H9 (cell line): ENCODE data around the gene CLEC9A. TPM values are rescaled to one million over a fixed set of nuclear protein-coding genes. Genes with fewer than 3 reads are reported as not detected.

Experiments used
- DNase-seq: peaks from one replicate; pipeline ENCODE4 v3.0.0-alpha.2; 2017
- H2AFZ ChIP-seq: one replicate; pipeline ENCODE4 v1.6.1; 2013; ENCODE audit warnings: mild to moderate bottlenecking, low read length, control low read depth, moderate library complexity
- H2AK5ac ChIP-seq: 2 replicates; pipeline ENCODE4 v1.6.1; 2013; ENCODE audit warnings: low read length, control low read depth, mixed read lengths; ENCODE audit not compliant: insufficient read length
- H2BK120ac ChIP-seq: one replicate; pipeline ENCODE4 v1.6.1; 2013; ENCODE audit warnings: low read depth, mild to moderate bottlenecking, low read length, control low read depth, inconsistent platforms; ENCODE audit not compliant: poor library complexity, severe bottlenecking
- H2BK12ac ChIP-seq: 2 replicates; pipeline ENCODE4 v1.6.1; 2013; ENCODE audit warnings: low read length, control low read depth, mixed read lengths, low read depth; ENCODE audit not compliant: insufficient read length
- H2BK15ac ChIP-seq: 2 replicates; pipeline ENCODE4 v1.6.1; 2013; ENCODE audit warnings: low read depth, low read length, control low read depth
- H2BK20ac ChIP-seq: one replicate; pipeline ENCODE4 v1.6.1; 2013; ENCODE audit warnings: low read depth, mild to moderate bottlenecking, low read length, control low read depth, inconsistent platforms; ENCODE audit not compliant: poor library complexity, severe bottlenecking
- H2BK5ac ChIP-seq: 2 replicates; pipeline ENCODE4 v1.6.1; 2013; ENCODE audit warnings: low read length, control low read depth, mixed read lengths; ENCODE audit not compliant: insufficient read length
- H3K14ac ChIP-seq: 2 replicates; pipeline ENCODE4 v1.6.1; 2013; ENCODE audit warnings: low read length, control low read depth; ENCODE audit not compliant: insufficient read depth
- H3K18ac ChIP-seq: 2 replicates; pipeline ENCODE4 v1.6.1; 2013; ENCODE audit warnings: low read depth, mild to moderate bottlenecking, mixed read lengths, low read length, control low read depth; ENCODE audit not compliant: insufficient read length
- H3K23ac ChIP-seq: 2 replicates; pipeline ENCODE4 v1.6.1; 2013; ENCODE audit warnings: low read length, control low read depth, mixed read lengths, low read depth; ENCODE audit not compliant: insufficient read length
- H3K23me2 ChIP-seq: 2 replicates; pipeline ENCODE4 v1.6.1; 2013; ENCODE audit warnings: low read depth, mild to moderate bottlenecking, mixed read lengths, low read length, control low read depth; ENCODE audit not compliant: insufficient read length, poor library complexity, severe bottlenecking
- H3K27ac ChIP-seq: 2 replicates; pipeline ENCODE4 v1.5.1; 2013; ENCODE audit warnings: low read length, control low read depth, mixed read lengths, low read depth; ENCODE audit not compliant: insufficient read length
- H3K27me3 ChIP-seq: 2 replicates; pipeline ENCODE4 v1.6.1; 2013; ENCODE audit warnings: low read length, control low read depth, inconsistent platforms; ENCODE audit not compliant: insufficient read depth
- H3K4ac ChIP-seq: 2 replicates; pipeline ENCODE4 v1.6.1; 2013; ENCODE audit warnings: low read depth, mild to moderate bottlenecking, control low read depth, inconsistent platforms, low read length, moderate library complexity
- H3K4me1 ChIP-seq: 2 replicates; pipeline ENCODE4 v1.6.1; 2013; ENCODE audit warnings: low read length, control low read depth, inconsistent platforms; ENCODE audit not compliant: insufficient read depth
- H3K4me2 ChIP-seq: 2 replicates; pipeline ENCODE4 v1.6.1; 2013; ENCODE audit warnings: low read length, control low read depth, mixed read lengths; ENCODE audit not compliant: insufficient read length, insufficient read depth
- H3K56ac ChIP-seq: 2 replicates; pipeline ENCODE4 v1.6.1; 2013; ENCODE audit warnings: low read depth, mild to moderate bottlenecking, mixed read lengths, low read length, control low read depth; ENCODE audit not compliant: insufficient read length
- H3K79me1 ChIP-seq: 2 replicates; pipeline ENCODE4 v1.6.1; 2013; ENCODE audit warnings: low read depth, mild to moderate bottlenecking, moderate library complexity, low read length, control low read depth, inconsistent platforms; ENCODE audit not compliant: insufficient read depth, poor library complexity, severe bottlenecking
- H3K79me2 ChIP-seq: 2 replicates; pipeline ENCODE4 v1.6.1; 2013; ENCODE audit warnings: low read length, control low read depth, inconsistent platforms; ENCODE audit not compliant: insufficient read depth
- H3K9ac ChIP-seq: 2 replicates; pipeline ENCODE4 v1.6.1; 2013; ENCODE audit warnings: low read length, control low read depth, mixed read lengths; ENCODE audit not compliant: insufficient read length; ENCODE audit errors: extremely low read depth
- H3K9me3 ChIP-seq: one replicate; pipeline ENCODE4 v1.6.1; 2013; ENCODE audit warnings: low read depth, low read length, inconsistent platforms; ENCODE audit not compliant: control insufficient read depth
- H3T11ph ChIP-seq: one replicate; pipeline ENCODE4 v1.6.1; 2013; ENCODE audit warnings: mild to moderate bottlenecking, low read length, control low read depth, inconsistent platforms
- H4K20me1 ChIP-seq: one replicate; pipeline ENCODE4 v1.6.1; 2013; ENCODE audit not compliant: control insufficient read depth, insufficient read length, insufficient read depth
- H4K5ac ChIP-seq: 2 replicates; pipeline ENCODE4 v1.6.1; 2013; ENCODE audit warnings: low read depth, mild to moderate bottlenecking, mixed read lengths, low read length, control low read depth; ENCODE audit not compliant: insufficient read length
- H4K8ac ChIP-seq: replicated peaks from 2 replicates; pipeline ENCODE4 v1.6.1; 2013; ENCODE audit warnings: low read length, control low read depth, mixed read lengths, low read depth; ENCODE audit not compliant: insufficient read length
- H4K91ac ChIP-seq: 2 replicates; pipeline ENCODE4 v1.6.1; 2013; ENCODE audit warnings: low read depth, mild to moderate bottlenecking, moderate library complexity, mixed read lengths, low read length, control low read depth; ENCODE audit not compliant: insufficient read length
- H3K27ac Mint-ChIP-seq, 3 experiments: 2 replicates in 2 of 3; 3 replicates in 1 of 3; pipeline ENCODE4 v1.8.0; 2020 to 2021; ENCODE audit warnings: mixed read lengths in 3 of 3, mild to moderate bottlenecking in 1 of 3, moderate library complexity in 1 of 3
- H3K27me3 Mint-ChIP-seq: 2 replicates; pipeline ENCODE4 v1.8.0; 2021; ENCODE audit warnings: low read depth, mild to moderate bottlenecking, moderate library complexity, mixed read lengths
- H3K36me3 Mint-ChIP-seq, 3 experiments: 2 replicates in 2 of 3; 3 replicates in 1 of 3; pipeline ENCODE4 v1.8.0; 2020 to 2021; ENCODE audit warnings: low read depth in 3 of 3, mixed read lengths in 3 of 3; ENCODE audit not compliant: insufficient read depth in 1 of 3
- H3K4me1 Mint-ChIP-seq, 2 experiments: 2 replicates each; pipeline ENCODE4 v1.8.0; 2020; ENCODE audit warnings: mixed read lengths in 2 of 2
- H3K4me3 Mint-ChIP-seq, 2 experiments: 2 replicates in 1 of 2; 3 replicates in 1 of 2; pipeline ENCODE4 v1.8.0; 2020 to 2021; ENCODE audit warnings: mild to moderate bottlenecking in 2 of 2, mixed read lengths in 2 of 2, moderate library complexity in 1 of 2
- H3K9me3 Mint-ChIP-seq, 2 experiments: 2 replicates in 1 of 2; 3 replicates in 1 of 2; pipeline ENCODE4 v1.8.0; 2020; ENCODE audit warnings: mild to moderate bottlenecking in 2 of 2, mixed read lengths in 2 of 2, moderate library complexity in 1 of 2
- CTCF ChIP-seq: fragments of 200-600 bp; sonication (generic); conservative IDR thresholded peaks from 3 replicates; pipeline ENCODE4 v1.8.0; 2021; ENCODE audit warnings: antibody characterized with exemption, mild to moderate bottlenecking
- WGBS: extraction: QIAGEN DNeasy Blood & Tissue Kit; methylation state at CpG from one replicate; pipeline ENCODE4 v1.1.7; 2013; ENCODE audit warnings: missing lambda C conversion rate, low lambda C conversion rate, mixed read lengths; ENCODE audit not compliant: insufficient read length; ENCODE audit errors: extremely low coverage; 5-methylcytosine and 5-hydroxymethylcytosine counted together
- total RNA-seq: library from RNA; stranded (reverse); gene quantifications from 2 replicates; pipeline ENCODE4 v1.2.1, GENCODE V29; 2021

The CLEC9A gene
- total RNA-seq, 1 experiment from 2014 or later: not detected

GRCh38 chr12:10094646-10095395 lies 64.3 kb downstream of the CLEC9A start:
- Histone ChIP-seq H2BK120ac (no peak overlapping the region), H2AK5ac (no peak overlapping the region), H3K27ac (no peak overlapping the region), H3K79me1 (no peaks in the 10 kb centered on the region), H4K5ac (no peak overlapping the region), H3K56ac (no peak overlapping the region), H3K23me2 (no peaks in the 10 kb centered on the region), H2BK20ac (no peak overlapping the region), H3K9ac (no peak overlapping the region), H4K8ac (no peak overlapping the region), H3K18ac (no peak overlapping the region), H3K14ac (no peak overlapping the region), H2BK12ac (no peak overlapping the region), H4K91ac (no peak overlapping the region), H3K4me2 (no peak overlapping the region), H2AFZ (no peak overlapping the region), H3K23ac (no peak overlapping the region), H3K4ac (no peak overlapping the region), H4K20me1 (no peaks in the 10 kb centered on the region), H3T11ph (no peak overlapping the region), H3K27me3 (no peaks in the 10 kb centered on the region), H3K4me1 (no peaks in the 10 kb centered on the region; the same call in 1 of the 2 replicates), H2BK15ac (no peak overlapping the region), H3K79me2 (no peaks in the 10 kb centered on the region), H3K9me3 (no peaks in the 10 kb centered on the region), H2BK5ac (no peak overlapping the region)
- no peak for TF ChIP-seq CTCF
- peaks cover 13 to 15% of the 10 kb centered on the region in 2 experiments for H3K4me1 Mint-ChIP-seq
- no peaks in the 10 kb centered on the region for H3K36me3 Mint-ChIP-seq
- no peak overlapping the region for H3K4me3 Mint-ChIP-seq
- no peaks in the 10 kb centered on the region for H3K9me3 Mint-ChIP-seq
- no peaks in the 10 kb centered on the region for H3K27me3 Mint-ChIP-seq
- no peak overlapping the region for H3K27ac Mint-ChIP-seq
- no CpG with 5 or more reads among the region's 4 CpGs for WGBS
- DNase-seq: no peak
